Tibial nerve (tissue), 4 donors: ENCODE results near the gene STK16. TPM values are rescaled to one million over a fixed set of nuclear protein-coding genes. Genes with fewer than 3 reads are reported as not detected.

Experiments
- DNase-seq, 2 donors: peaks; one replicate each; pipeline ENCODE4 v3.0.0-alpha.2; 2019; ENCODE audit warnings: low spot score in 2 of 2
- H3K27ac ChIP-seq, 4 donors: fragments of 200-600 bp; sonication (generic) in 3 of 4; one replicate each; pipeline ENCODE4 v1.5.1; 2017 to 2019; ENCODE audit warnings: mild to moderate bottlenecking in 1 of 4
- H3K27me3 ChIP-seq, 2 donors: fragments of 200-600 bp; sonication (generic) in 1 of 2; one replicate each; pipeline versions ENCODE4 v1.5.1 to v1.6.0; 2017 to 2019
- H3K36me3 ChIP-seq, 3 donors: fragments of 200-600 bp; sonication (generic); one replicate each; pipeline ENCODE4 v1.5.1; 2018 to 2019
- H3K4me1 ChIP-seq, 4 donors: fragments of 200-600 bp; sonication (generic) in 3 of 4; one replicate each; pipeline ENCODE4 v1.5.1; 2017 to 2019
- H3K4me3 ChIP-seq, 4 donors: fragments of 200-600 bp; sonication (generic) in 3 of 4; one replicate each; pipeline ENCODE4 v1.5.1; 2017 to 2019; ENCODE audit warnings: mild to moderate bottlenecking in 1 of 4, moderate library complexity in 1 of 4
- H3K9me3 ChIP-seq, 4 donors: fragments of 200-600 bp; sonication (generic) in 3 of 4; one replicate each; pipeline ENCODE4 v1.5.1; 2017 to 2019
- CTCF ChIP-seq, 5 experiments: fragments of 200-600 bp in 3 of 5; fragments of 450-650 bp in 2 of 5; sonication (generic) in 3 of 5; IDR thresholded peaks; one replicate each; pipeline ENCODE4 v1.5.1; 2016 to 2019; ENCODE audit warnings: antibody characterized with exemption in 5 of 5, mild to moderate bottlenecking in 3 of 5, moderate library complexity in 2 of 5
- EP300 ChIP-seq, 2 donors: sonication (generic); formaldehyde crosslinking; IDR thresholded peaks; one replicate each; pipeline ENCODE4 v1.6.1; 2017; ENCODE audit warnings: antibody characterized with exemption in 2 of 2, mild to moderate bottlenecking in 1 of 2
- POLR2A ChIP-seq, 2 donors: fragments of 450-650 bp; IDR thresholded peaks; one replicate each; pipeline ENCODE4 v1.6.1; 2017; ENCODE audit warnings: antibody characterized with exemption in 2 of 2, mild to moderate bottlenecking in 2 of 2, moderate library complexity in 2 of 2
- WGBS, 2 donors: methylation state at CpG; one replicate each; pipeline ENCODE4 v1.1.5; 2018; 5-methylcytosine and 5-hydroxymethylcytosine counted together
- total RNA-seq, 4 donors: library from RNA; depleted of rRNA; stranded (reverse); fragments of >200 nt; gene quantifications; one replicate each; pipeline ENCODE4 v1.1.0, GENCODE V29; 2016

Gene STK16
- total RNA-seq, 4 donors from 2014 or later = 9.6 to 17.7 (median 15.3) TPM

GRCh38 chr2:219215871-219216534 is 29.3 kb upstream of the STK16 start:
- Histone ChIP-seq H3K4me1 (peaks cover 0 to 48% (median 24%) of the 10 kb centered on the region in 4 donors), H3K4me3 (no peak overlapping the region), H3K27ac (no peak overlapping the region), H3K36me3 (peaks cover 0 to 66% (median 6%) of the 10 kb centered on the region in 3 donors), H3K27me3 (no peaks in the 10 kb centered on the region), H3K9me3 (no peaks in the 10 kb centered on the region)
- WGBS, 2 donors = 92% methylated on average over 26 to 27 of the region's 27 CpGs
- DNase-seq = no peak
- TF ChIP-seq POLR2A (IDR thresholded peaks at IDR 0.05) (no peak), EP300 (IDR thresholded peaks at IDR 0.05) (no peak), CTCF (IDR thresholded peaks at IDR 0.05) (no peak)

GRCh38 chr2:219216535-219216915 is 28.8 kb upstream of the STK16 start:
- no peak overlapping the region for H3K4me3 ChIP-seq
- H3K9me3 ChIP-seq = no peaks in the 10 kb centered on the region
- peak overlapping the region in 2 of 4 donors; percentile 94 for H3K27ac ChIP-seq
- WGBS, 2 donors = 90 to 93% methylated on average over 6 of the region's 6 CpGs
- peaks cover 0 to 48% (median 24%) of the 10 kb centered on the region in 4 donors for H3K4me1 ChIP-seq
- no peaks in the 10 kb centered on the region for H3K27me3 ChIP-seq
- no peak for DNase-seq
- no peak for TF ChIP-seq EP300 (IDR thresholded peaks at IDR 0.05)
- peaks cover 0 to 66% (median 11%) of the 10 kb centered on the region in 3 donors for H3K36me3 ChIP-seq

- Histone ChIP-seq H3K36me3 (peaks cover 0 to 68% (median 20%) of the 10 kb centered on the region in 3 donors), H3K9me3 (no peaks in the 10 kb centered on the region), H3K4me3 (peak overlapping the region; percentile 47 to 80 (median 66)), H3K27me3 (no peaks in the 10 kb centered on the region), H3K27ac (peak overlapping the region; percentile 50 to 94 (median 89)), H3K4me1 (peaks cover 0 to 48% (median 24%) of the 10 kb centered on the region in 4 donors)
- 0 to 2% methylated on average over 11 to 28 of the region's 37 CpGs for WGBS, 2 donors
- peak; percentile 29 to 40 for DNase-seq
- no peak for TF ChIP-seq EP300 (IDR thresholded peaks at IDR 0.05)
- no peak for TF ChIP-seq POLR2A (IDR thresholded peaks at IDR 0.05)
- TF ChIP-seq CTCF (IDR thresholded peaks at IDR 0.05) = no peak
These were observed 27.0 kb upstream of the STK16 start for GRCh38 chr2:219218217-219218731.

- peak; percentile 99 for DNase-seq
- Histone ChIP-seq H3K9me3 (no peaks in the 10 kb centered on the region), H3K27me3 (no peaks in the 10 kb centered on the region), H3K36me3 (peaks cover 4 to 68% (median 27%) of the 10 kb centered on the region in 3 donors), H3K4me1 (peaks cover 0 to 48% (median 24%) of the 10 kb centered on the region in 4 donors), H3K4me3 (peak within 1 kb of the TSS; percentile 47 to 80 (median 66)), H3K27ac (peak within 1 kb of the TSS; percentile 50 to 94 (median 89))
- 8 to 9% methylated on average over 34 to 44 of the region's 71 CpGs for WGBS, 2 donors
- peak; percentile 25 to 80 for TF ChIP-seq POLR2A (IDR thresholded peaks at IDR 0.05)
- TF ChIP-seq CTCF (IDR thresholded peaks at IDR 0.05) = peak in 1 of 5 experiments; percentile 31
- peak; percentile 85 to 92 for TF ChIP-seq EP300 (IDR thresholded peaks at IDR 0.05)
These were observed 26.3 kb upstream of the STK16 start, which contains the start of gene ABCB6 for GRCh38 chr2:219218732-219219701. Gene ABCB6 (minus strand): TSS chr2:219218958. CDS start chr2:219218673, 285 bp downstream.

- DNase-seq = no peak
- H3K27me3 ChIP-seq = no peaks in the 10 kb centered on the region
- WGBS, 2 donors = 84 to 88% methylated on average over 15 to 18 of the region's 18 CpGs
- H3K9me3 ChIP-seq = no peaks in the 10 kb centered on the region
- peak overlapping the region in 1 of 4 donors; percentile 84 for H3K27ac ChIP-seq
- H3K36me3 ChIP-seq = peaks cover 4 to 68% (median 31%) of the 10 kb centered on the region in 3 donors
- H3K4me3 ChIP-seq = peak overlapping the region in 1 of 4 donors; percentile 80
- peaks cover 0 to 48% (median 24%) of the 10 kb centered on the region in 4 donors for H3K4me1 ChIP-seq
- TF ChIP-seq EP300 (IDR thresholded peaks at IDR 0.05) (no peak), POLR2A (IDR thresholded peaks at IDR 0.05) (no peak), CTCF (IDR thresholded peaks at IDR 0.05) (no peak)
These were observed 25.3 kb upstream of the STK16 start for GRCh38 chr2:219219784-219220532.
